ENCODE data around the gene MIEF1.

Gene MIEF1

DNA sequence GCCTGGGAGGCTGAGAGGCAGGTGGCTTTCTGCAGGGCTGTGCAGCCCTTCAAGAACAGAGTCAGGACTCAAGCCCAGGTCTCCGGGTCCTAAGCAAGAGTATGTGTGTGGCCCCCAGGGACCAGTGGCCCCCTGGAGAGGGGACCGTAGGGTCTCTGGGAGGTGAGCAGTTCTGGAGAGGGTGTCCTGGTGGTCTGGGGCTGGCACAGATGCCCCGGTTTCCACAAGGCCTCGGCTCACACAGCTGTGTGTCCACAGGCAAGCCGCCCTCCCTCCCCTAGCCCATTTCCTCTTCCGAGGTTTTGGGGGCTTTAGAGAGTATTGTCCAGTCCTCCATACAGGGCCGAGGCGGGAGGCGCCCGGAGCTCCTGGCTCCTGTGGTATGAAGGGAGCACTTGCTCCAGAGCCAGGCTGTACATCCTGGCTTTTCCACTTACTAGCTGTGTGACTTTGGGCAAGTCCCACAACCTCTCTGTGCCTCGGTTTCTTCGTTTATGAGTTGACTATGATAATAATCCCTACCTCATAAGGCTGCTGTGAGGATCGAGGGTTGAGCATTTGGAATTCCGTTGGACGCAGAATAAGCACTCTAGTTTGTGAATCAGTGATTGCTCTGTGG lies 33.9 kb downstream of the MIEF1 start:
- DNase-seq (ENCODE audit: low read depth in 1 of 2, low spot score in 1 of 2): no peak
- Histone ChIP-seq H3K27me3 (ENCODE audit: insufficient read depth, poor library complexity, severe bottlenecking) (peaks cover 2% of the 10 kb centered on the region), H3K27ac (replicated peaks) (no peak overlapping the region), H3K4me3 (replicated peaks; ENCODE audit: insufficient read depth, low read length) (no peak overlapping the region)
- TF ChIP-seq POLR2AphosphoS5 (IDR thresholded peaks at IDR 0.05; ENCODE audit: low read depth) (no peak), SPI1 (IDR thresholded peaks at IDR 0.05; ENCODE audit: borderline replicate concordance, low read depth) (no peak), GABPA (IDR thresholded peaks at IDR 0.05; ENCODE audit: low read depth) (no peak)
- TF ChIP-seq, protein P1, sequence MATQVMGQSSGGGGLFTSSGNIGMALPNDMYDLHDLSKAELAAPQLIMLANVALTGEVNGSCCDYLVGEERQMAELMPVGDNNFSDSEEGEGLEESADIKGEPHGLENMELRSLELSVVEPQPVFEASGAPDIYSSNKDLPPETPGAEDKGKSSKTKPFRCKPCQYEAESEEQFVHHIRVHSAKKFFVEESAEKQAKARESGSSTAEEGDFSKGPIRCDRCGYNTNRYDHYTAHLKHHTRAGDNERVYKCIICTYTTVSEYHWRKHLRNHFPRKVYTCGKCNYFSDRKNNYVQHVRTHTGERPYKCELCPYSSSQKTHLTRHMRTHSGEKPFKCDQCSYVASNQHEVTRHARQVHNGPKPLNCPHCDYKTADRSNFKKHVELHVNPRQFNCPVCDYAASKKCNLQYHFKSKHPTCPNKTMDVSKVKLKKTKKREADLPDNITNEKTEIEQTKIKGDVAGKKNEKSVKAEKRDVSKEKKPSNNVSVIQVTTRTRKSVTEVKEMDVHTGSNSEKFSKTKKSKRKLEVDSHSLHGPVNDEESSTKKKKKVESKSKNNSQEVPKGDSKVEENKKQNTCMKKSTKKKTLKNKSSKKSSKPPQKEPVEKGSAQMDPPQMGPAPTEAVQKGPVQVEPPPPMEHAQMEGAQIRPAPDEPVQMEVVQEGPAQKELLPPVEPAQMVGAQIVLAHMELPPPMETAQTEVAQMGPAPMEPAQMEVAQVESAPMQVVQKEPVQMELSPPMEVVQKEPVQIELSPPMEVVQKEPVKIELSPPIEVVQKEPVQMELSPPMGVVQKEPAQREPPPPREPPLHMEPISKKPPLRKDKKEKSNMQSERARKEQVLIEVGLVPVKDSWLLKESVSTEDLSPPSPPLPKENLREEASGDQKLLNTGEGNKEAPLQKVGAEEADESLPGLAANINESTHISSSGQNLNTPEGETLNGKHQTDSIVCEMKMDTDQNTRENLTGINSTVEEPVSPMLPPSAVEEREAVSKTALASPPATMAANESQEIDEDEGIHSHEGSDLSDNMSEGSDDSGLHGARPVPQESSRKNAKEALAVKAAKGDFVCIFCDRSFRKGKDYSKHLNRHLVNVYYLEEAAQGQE (IDR thresholded peaks at IDR 0.05; ENCODE audit: insufficient replicate concordance, low read depth): no peak
- TF ChIP-seq, protein P2, sequence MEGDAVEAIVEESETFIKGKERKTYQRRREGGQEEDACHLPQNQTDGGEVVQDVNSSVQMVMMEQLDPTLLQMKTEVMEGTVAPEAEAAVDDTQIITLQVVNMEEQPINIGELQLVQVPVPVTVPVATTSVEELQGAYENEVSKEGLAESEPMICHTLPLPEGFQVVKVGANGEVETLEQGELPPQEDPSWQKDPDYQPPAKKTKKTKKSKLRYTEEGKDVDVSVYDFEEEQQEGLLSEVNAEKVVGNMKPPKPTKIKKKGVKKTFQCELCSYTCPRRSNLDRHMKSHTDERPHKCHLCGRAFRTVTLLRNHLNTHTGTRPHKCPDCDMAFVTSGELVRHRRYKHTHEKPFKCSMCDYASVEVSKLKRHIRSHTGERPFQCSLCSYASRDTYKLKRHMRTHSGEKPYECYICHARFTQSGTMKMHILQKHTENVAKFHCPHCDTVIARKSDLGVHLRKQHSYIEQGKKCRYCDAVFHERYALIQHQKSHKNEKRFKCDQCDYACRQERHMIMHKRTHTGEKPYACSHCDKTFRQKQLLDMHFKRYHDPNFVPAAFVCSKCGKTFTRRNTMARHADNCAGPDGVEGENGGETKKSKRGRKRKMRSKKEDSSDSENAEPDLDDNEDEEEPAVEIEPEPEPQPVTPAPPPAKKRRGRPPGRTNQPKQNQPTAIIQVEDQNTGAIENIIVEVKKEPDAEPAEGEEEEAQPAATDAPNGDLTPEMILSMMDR (IDR thresholded peaks at IDR 0.05; ENCODE audit: insufficient read depth, low read length): no peak

DNA sequence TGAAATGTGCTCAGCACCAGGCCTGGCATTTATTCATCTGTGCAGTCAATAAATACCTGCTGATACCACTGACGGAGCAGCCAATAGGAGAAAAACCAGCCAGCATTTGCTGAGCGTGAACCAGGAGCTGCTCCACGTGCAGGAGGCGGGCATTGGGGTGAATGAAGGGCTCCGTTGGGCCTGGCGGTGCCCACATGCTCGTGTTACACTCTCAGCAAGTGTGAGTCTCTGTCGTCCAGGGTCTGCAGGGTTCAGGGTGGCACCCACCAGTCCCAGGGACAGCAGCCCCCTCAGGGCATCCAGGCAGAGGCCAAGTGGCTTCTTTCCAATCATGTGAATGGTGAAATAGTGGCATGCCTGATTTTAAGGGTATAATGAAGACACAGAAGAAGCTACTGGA lies 34.6 kb downstream of the MIEF1 start:
- H3K27me3 ChIP-seq (ENCODE audit: insufficient read depth, poor library complexity, severe bottlenecking): peaks cover 2% of the 10 kb centered on the region
- no peak overlapping the region for H3K4me3 ChIP-seq (replicated peaks; ENCODE audit: insufficient read depth, low read length)
- DNase-seq (ENCODE audit: low read depth in 1 of 2, low spot score in 1 of 2): no peak
- TF ChIP-seq POLR2AphosphoS5 (IDR thresholded peaks at IDR 0.05; ENCODE audit: low read depth): no peak
- no peak for TF ChIP-seq GABPA (IDR thresholded peaks at IDR 0.05; ENCODE audit: low read depth)
- TF ChIP-seq, protein P2 (IDR thresholded peaks at IDR 0.05; ENCODE audit: insufficient read depth, low read length): no peak
- TF ChIP-seq, protein P1 (IDR thresholded peaks at IDR 0.05; ENCODE audit: insufficient replicate concordance, low read depth): no peak
- no peak for TF ChIP-seq SPI1 (IDR thresholded peaks at IDR 0.05; ENCODE audit: borderline replicate concordance, low read depth)
- no peak overlapping the region for H3K27ac ChIP-seq (replicated peaks)

DNA sequence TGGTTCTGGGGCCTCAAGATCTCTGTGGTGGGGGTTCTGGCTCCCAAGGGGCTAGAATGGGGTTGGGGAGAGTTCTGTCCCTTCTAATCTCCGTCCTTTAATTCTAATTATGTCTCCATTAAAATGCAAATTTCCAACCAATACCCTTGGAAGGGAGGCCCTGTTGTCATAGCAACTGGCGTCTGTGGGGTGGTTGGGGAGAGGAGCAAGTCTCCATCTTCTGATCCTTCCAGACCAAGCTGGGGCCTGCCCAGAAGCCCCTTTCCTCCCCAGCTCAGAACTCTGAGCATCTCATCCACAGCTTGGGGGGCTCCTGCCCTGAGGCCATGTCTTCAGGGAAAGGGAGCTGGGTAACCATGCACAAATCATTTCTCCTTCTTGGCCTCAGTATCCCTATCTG lies 35.9 kb downstream of the MIEF1 start:
- Histone ChIP-seq H3K27ac (replicated peaks) (no peak overlapping the region), H3K4me3 (replicated peaks; ENCODE audit: insufficient read depth, low read length) (no peak overlapping the region), H3K27me3 (ENCODE audit: insufficient read depth, poor library complexity, severe bottlenecking) (peaks cover 2% of the 10 kb centered on the region)
- DNase-seq (ENCODE audit: low read depth in 1 of 2, low spot score in 1 of 2): no peak
- TF ChIP-seq, protein P1 (IDR thresholded peaks at IDR 0.05; ENCODE audit: insufficient replicate concordance, low read depth): no peak
- TF ChIP-seq POLR2AphosphoS5 (IDR thresholded peaks at IDR 0.05; ENCODE audit: low read depth) (no peak), SPI1 (IDR thresholded peaks at IDR 0.05; ENCODE audit: borderline replicate concordance, low read depth) (no peak), GABPA (IDR thresholded peaks at IDR 0.05; ENCODE audit: low read depth) (no peak)
- TF ChIP-seq, protein P2 (IDR thresholded peaks at IDR 0.05; ENCODE audit: insufficient read depth, low read length): no peak

Measured in HL-60 (cell line).